Measurements from ENCODE around the gene DLX4. TPM values are rescaled to one million over a fixed set of nuclear protein-coding genes. Genes with fewer than 3 reads are reported as not detected.

The DLX4 gene
- polyA plus RNA-seq, 10 donors: 0.11 to 0.80 (median 0.17) TPM; not detected in 1

DNA sequence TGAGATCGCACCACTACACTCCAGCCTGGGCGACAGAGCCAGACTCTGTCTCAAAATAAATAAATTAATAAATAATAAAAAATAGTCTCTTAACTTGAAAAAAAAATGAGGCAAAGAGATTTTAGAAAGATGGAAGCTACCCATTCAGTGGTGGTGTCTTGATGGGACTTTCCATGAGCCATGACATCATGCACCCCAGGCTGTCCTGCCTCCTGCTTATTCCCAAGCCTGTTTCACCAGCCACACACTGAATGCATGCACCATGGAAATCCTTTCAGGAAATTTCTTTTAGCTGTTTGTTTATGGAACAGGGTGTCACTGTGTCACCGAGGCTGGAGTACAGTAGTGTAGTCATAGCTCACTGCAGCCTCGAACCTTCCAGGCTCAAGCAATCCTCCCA is 34.9 kb downstream of the DLX4 start:
- DNase-seq: no peak

DNA sequence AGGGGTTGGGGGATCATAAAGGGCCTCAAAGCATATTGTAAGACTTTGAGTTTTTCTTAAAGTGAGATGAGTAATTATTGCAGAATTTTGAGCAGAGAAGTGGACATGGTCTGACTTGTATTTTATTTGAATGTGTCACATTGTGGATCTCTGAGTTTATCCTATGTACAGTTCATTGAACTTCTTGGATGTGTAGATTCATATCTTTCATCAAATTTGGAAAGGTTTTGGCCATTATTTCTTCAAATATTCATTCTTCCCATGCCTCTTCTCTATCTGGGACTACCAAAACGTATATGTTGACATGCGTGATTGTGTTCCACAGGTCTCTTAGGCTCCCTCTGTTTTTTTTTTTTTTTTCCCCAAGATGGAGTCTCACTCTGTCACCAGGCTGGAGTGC is 40.3 kb downstream of the DLX4 start:
- no peak for DNase-seq

DNA sequence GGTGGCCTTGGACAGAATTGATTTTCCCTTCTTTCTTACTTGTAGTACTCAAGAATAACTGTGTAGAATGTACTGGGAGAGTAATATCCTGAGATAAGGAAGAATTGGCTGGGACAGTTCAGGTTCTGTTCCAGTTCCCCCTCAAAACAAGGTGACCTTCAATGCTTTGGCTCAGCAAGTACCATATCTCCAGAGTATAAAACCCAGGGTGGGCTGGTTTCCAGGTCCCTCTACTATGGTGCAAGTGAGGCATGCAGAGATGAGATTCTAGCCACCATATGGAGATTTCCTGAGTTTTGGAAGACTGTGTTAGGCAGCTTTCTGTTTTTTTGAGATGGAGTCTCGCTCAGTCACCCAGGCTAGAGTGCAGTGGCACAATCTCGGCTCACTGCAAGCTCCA is 44.1 kb downstream of the DLX4 start:
- no peak for DNase-seq

- DNase-seq: no peak
Measured at GRCh38 chr17:50014471-50015088, 45.6 kb downstream of the DLX4 start.

- DNase-seq: no peak
Measured at GRCh38 chr17:50015146-50015545, 46.2 kb downstream of the DLX4 start.

GRCh38 chr17:50018909-50019308 is 49.9 kb downstream of the DLX4 start:
- DNase-seq: no peak

- DNase-seq: no peak
Measured at GRCh38 chr17:50020841-50021599, 52.0 kb downstream of the DLX4 start.

DNA sequence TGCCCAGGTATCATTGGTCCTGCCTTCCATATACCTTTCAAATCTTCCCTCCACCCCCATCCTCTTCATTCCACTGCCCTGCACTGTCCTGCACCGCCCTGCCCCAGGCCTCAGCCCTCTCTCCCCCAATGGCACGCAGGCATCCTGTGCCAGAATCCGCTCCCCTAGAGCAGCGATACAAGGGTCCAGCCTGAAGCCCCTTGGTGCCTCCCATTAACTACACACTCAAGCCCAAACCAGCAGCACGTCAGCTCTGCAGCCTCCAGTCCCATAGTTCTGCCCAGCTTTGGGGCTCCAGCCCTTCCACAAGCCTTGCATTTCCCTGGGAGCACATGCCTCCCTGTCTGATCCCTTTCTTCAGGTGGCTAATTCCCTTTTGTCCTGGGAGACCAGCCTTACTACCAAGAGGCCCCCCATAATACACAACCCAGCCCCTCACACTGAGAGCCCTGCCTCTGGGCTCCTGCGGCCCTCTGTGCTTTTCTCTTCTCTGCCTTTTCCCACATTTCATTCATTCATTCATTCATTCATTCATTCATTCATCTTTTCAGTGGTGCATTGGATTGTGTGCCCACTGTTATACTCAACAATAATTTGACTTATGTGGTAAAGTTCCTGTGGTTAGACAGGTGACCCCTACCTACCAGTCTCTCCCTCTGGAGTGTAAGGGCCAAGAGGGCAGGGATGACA is 52.8 kb downstream of the DLX4 start:
- no peak for DNase-seq

DNA sequence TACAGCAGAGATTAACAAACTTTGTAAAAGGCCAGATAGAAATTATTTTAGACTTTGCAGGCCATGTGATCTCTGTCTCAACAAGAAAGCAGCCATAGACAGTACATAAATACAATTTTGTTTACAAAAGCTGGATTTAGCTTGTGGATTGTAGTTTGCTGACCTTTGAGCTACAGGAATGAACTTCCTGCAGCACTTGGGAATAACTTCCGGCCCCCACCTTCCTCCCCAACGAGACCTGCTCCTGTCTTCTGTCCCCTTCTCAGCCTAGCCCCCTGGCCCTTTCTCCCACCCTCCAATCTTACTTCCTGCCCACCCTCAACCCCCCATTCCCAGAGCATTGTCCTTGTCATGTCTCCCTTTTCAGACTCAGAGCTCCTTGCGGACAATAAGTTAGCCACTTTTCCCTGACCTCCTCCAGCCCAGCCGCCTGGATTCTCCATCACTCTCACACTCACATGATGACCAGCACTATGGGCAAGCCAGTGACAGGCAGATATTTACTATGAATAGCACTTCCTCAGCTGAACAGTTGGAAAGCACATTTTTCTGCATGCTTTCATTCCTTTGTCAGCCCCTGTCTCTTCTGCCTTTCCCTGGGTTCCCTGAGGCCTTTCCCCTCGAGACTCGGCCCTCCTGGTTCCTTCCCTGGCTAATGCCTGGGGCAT is 53.6 kb downstream of the DLX4 start:
- DNase-seq: peak in 1 of 3 donors; percentile 14

DNA sequence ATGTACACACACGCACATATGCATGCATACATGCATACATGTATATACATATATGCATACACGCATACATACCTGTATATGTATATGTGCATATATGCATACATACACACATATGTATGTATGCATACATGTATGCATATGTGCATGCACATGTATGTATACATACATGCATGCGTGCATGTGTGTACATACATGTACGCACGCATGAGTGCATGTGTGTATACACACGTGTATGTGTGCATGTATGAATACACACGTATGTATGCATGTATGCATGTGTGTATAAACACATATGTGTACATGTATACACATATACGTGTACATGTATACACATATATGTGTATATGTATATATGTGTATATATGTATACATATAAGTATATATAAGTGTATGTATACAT is 54.5 kb downstream of the DLX4 start:
- DNase-seq: no peak

Other genes starting within 250 kb of the DLX4 start
- gene FAM117A, start 205.1 kb upstream of the DLX4 start, polyA plus RNA-seq (ENCODE audit: insufficient read length in 10 of 10): 10 to 100 TPM; 12.7 to 25.1 (median 18.0) TPM
- gene KAT7, start 180.5 kb upstream of the DLX4 start, polyA plus RNA-seq (ENCODE audit: insufficient read length in 10 of 10): 10 to 100 TPM; 21.9 to 35.2 (median 27.7) TPM
- gene TAC4, start 121.1 kb upstream of the DLX4 start, polyA plus RNA-seq (ENCODE audit: insufficient read length in 10 of 10): 1 to 10 TPM in 7 of 10 donors, under 1 TPM in 3; 0.69 to 2.2 (median 1.3) TPM
- 1 to 10 TPM in 2 of 10 donors, under 1 TPM in 4, not detected in 4; 0.05 to 2.8 (median 0.09) TPM for gene DLX3, start 26.0 kb downstream of the DLX4 start, polyA plus RNA-seq (ENCODE audit: insufficient read length in 10 of 10)
- 10 to 100 TPM; 17.1 to 35.8 (median 23.9) TPM for gene ITGA3, start 86.9 kb downstream of the DLX4 start, polyA plus RNA-seq (ENCODE audit: insufficient read length in 10 of 10)
- 10 to 100 TPM; 39.8 to 69.0 (median 50.6) TPM for gene PDK2, start 126.2 kb downstream of the DLX4 start, polyA plus RNA-seq (ENCODE audit: insufficient read length in 10 of 10)
- 1 to 10 TPM; 2.5 to 7.7 (median 4.8) TPM for gene SAMD14, start 161.0 kb downstream of the DLX4 start, polyA plus RNA-seq (ENCODE audit: insufficient read length in 10 of 10)
- 10 to 100 TPM; 32.0 to 56.5 (median 40.3) TPM for gene PPP1R9B, start 181.5 kb downstream of the DLX4 start, polyA plus RNA-seq (ENCODE audit: insufficient read length in 10 of 10)
- gene SGCA, start 196.8 kb downstream of the DLX4 start, polyA plus RNA-seq (ENCODE audit: insufficient read length in 10 of 10): 100 to 1,000 TPM; 170 to 300 (median 255) TPM
- gene COL1A1, start 232.4 kb downstream of the DLX4 start, polyA plus RNA-seq (ENCODE audit: insufficient read length in 10 of 10): 1,000 to 10,000 TPM; 3,506 to 9,520 (median 4,699) TPM